Measurements from ENCODE around the gene SLFN5. TPM values are rescaled to one million over a fixed set of nuclear protein-coding genes. Genes with fewer than 3 reads are reported as not detected.
A peak's percentile ranks its signal among the peaks of the same experiment; 100 is the strongest.

SLFN5 gene
- total RNA-seq, 4 donors from 2014 or later, result 4.9 to 17.9 (median 9.1) TPM

GRCh38 chr17:35235917-35236316 lies 7.0 kb upstream of the SLFN5 start:
- H3K4me1 ChIP-seq, result no peaks in the 10 kb centered on the region
- no peaks in the 10 kb centered on the region for H3K9me3 ChIP-seq
- H3K36me3 ChIP-seq, result no peaks in the 10 kb centered on the region
- H3K27ac ChIP-seq, result no peak overlapping the region
- 41% methylated on average over 2 of the region's 2 CpGs for WGBS
- DNase-seq (ENCODE audit: low spot score in 2 of 2), result no peak
- H3K4me3 ChIP-seq, result no peak overlapping the region
- no peaks in the 10 kb centered on the region for H3K27me3 ChIP-seq
- TF ChIP-seq EP300 (IDR thresholded peaks at IDR 0.05) (no peak), POLR2A (IDR thresholded peaks at IDR 0.05) (no peak), POLR2AphosphoS5 (IDR thresholded peaks at IDR 0.05) (no peak)

DNA sequence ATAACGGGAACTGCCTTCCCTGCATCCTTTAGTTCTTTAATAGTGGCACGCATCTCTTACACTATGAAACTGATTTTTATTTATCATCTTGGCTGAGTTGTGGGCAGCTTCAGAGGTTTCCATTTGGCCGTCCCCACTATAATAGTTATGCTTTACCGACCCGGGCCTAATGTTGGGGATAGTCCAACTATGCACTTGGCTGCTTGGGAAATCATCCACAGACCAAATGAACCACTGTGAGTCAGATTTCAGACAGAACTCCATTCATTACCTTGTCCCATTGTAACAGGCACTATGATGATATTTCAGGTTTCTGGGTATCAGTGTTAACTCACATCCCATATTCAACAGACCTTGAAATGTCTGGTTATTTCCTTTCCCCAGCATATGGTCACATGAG lies 6.1 kb upstream of the SLFN5 start:
- DNase-seq (ENCODE audit: low spot score in 2 of 2), result no peak
- Histone ChIP-seq H3K9me3 (no peaks in the 10 kb centered on the region), H3K27me3 (no peaks in the 10 kb centered on the region), H3K27ac (no peak overlapping the region), H3K36me3 (no peaks in the 10 kb centered on the region), H3K4me3 (no peak overlapping the region), H3K4me1 (peaks cover 6% of the 10 kb centered on the region)
- 77% methylated on average over 5 of the region's 5 CpGs for WGBS
- TF ChIP-seq POLR2A (IDR thresholded peaks at IDR 0.05), result no peak
- TF ChIP-seq CTCF (IDR thresholded peaks at IDR 0.05), result no peak
- no peak for TF ChIP-seq EP300 (IDR thresholded peaks at IDR 0.05)

DNA sequence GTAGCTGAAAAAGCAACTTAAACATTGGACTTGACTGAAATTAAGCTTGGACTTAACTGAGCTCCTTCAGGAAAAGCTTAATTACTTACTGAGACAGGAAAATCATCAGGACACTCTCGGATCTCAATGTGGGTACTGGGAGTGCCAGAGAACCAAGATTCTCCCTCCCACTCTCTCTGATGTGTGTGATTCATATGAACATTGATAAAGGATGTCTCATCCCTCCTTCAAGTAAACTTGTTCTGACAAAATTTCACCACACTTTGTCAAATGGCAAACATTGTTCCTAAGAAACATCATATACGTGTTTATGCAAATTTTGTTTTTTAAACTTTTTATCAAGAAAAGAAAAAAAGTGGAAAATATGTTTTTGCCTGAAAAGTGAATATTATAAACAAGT lies 4.1 kb upstream of the SLFN5 start:
- WGBS, result 39% methylated on average over 2 of the region's 2 CpGs
- no peak overlapping the region for H3K27ac ChIP-seq

GRCh38 chr17:35239823-35240222 lies 3.0 kb upstream of the SLFN5 start:
- no peak overlapping the region for H3K4me3 ChIP-seq
- no peak overlapping the region for H3K27ac ChIP-seq
- no peaks in the 10 kb centered on the region for H3K36me3 ChIP-seq
- 72% methylated on average over 4 of the region's 4 CpGs for WGBS
- H3K27me3 ChIP-seq, result no peaks in the 10 kb centered on the region
- H3K9me3 ChIP-seq, result no peaks in the 10 kb centered on the region
- peaks cover 27% of the 10 kb centered on the region for H3K4me1 ChIP-seq
- no peak for DNase-seq (ENCODE audit: low spot score in 2 of 2)
- no peak for TF ChIP-seq EP300 (IDR thresholded peaks at IDR 0.05)
- no peak for TF ChIP-seq POLR2AphosphoS5 (IDR thresholded peaks at IDR 0.05)
- TF ChIP-seq CTCF (IDR thresholded peaks at IDR 0.05), result no peak
- TF ChIP-seq POLR2A (IDR thresholded peaks at IDR 0.05), result no peak

More for the DNA sequence above, 4.1 kb upstream of the SLFN5 start:
- no peak for DNase-seq (ENCODE audit: low spot score in 2 of 2)
- Histone ChIP-seq H3K4me1 (peaks cover 17% of the 10 kb centered on the region), H3K36me3 (no peaks in the 10 kb centered on the region), H3K4me3 (no peak overlapping the region), H3K9me3 (no peaks in the 10 kb centered on the region), H3K27me3 (no peaks in the 10 kb centered on the region)
- no peak for TF ChIP-seq POLR2AphosphoS5 (IDR thresholded peaks at IDR 0.05)
- TF ChIP-seq CTCF (IDR thresholded peaks at IDR 0.05), result no peak
- no peak for TF ChIP-seq POLR2A (IDR thresholded peaks at IDR 0.05)
- no peak for TF ChIP-seq EP300 (IDR thresholded peaks at IDR 0.05)

DNA sequence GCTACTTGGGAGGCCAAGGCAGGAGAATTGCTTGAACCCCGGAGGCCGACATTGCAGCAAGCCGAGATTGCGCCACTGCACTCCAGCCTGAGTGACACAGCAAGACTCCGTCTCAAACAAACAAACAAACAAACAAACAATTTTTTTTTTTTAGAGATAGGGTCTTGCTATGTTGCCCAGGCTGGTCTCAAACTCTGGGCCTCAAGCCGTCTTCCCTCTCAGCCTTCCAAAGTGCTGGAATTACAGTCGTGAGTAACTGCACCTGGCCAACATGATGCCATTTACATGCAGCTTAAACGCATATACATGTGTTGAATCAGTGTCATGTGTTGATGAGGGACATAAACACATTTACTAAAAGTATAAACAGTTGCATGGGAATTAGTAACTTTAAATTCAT lies 2.0 kb upstream of the SLFN5 start:
- WGBS, result 91% methylated on average over 8 of the region's 8 CpGs
- TF ChIP-seq POLR2A (IDR thresholded peaks at IDR 0.05) (no peak), POLR2AphosphoS5 (IDR thresholded peaks at IDR 0.05) (no peak), CTCF (IDR thresholded peaks at IDR 0.05) (no peak), EP300 (IDR thresholded peaks at IDR 0.05) (no peak)
- no peaks in the 10 kb centered on the region for H3K27me3 ChIP-seq
- DNase-seq (ENCODE audit: low spot score in 2 of 2), result no peak
- H3K4me3 ChIP-seq, result no peak overlapping the region
- peaks cover 38% of the 10 kb centered on the region for H3K4me1 ChIP-seq
- no peaks in the 10 kb centered on the region for H3K36me3 ChIP-seq
- no peaks in the 10 kb centered on the region for H3K9me3 ChIP-seq
- no peak overlapping the region for H3K27ac ChIP-seq

GRCh38 chr17:35241520-35241919 lies 1.4 kb upstream of the SLFN5 start:
- H3K4me1 ChIP-seq, result peaks cover 39% of the 10 kb centered on the region
- 92% methylated on average over 19 of the region's 19 CpGs for WGBS
- DNase-seq (ENCODE audit: low spot score in 2 of 2), result no peak

More at GRCh38 chr17:35241520-35241919, 1.4 kb upstream of the SLFN5 start:
- Histone ChIP-seq H3K36me3 (no peaks in the 10 kb centered on the region), H3K9me3 (no peaks in the 10 kb centered on the region), H3K27me3 (no peaks in the 10 kb centered on the region), H3K4me3 (peak overlapping the region; percentile 67), H3K27ac (peak overlapping the region; percentile 94)
- TF ChIP-seq CTCF (IDR thresholded peaks at IDR 0.05) (no peak), POLR2AphosphoS5 (IDR thresholded peaks at IDR 0.05) (no peak), POLR2A (IDR thresholded peaks at IDR 0.05) (no peak), EP300 (IDR thresholded peaks at IDR 0.05) (no peak)
